BJ (cell line): ENCODE measurements around the gene ICE1. TPM values are rescaled to one million over a fixed set of nuclear protein-coding genes. Genes with fewer than 3 reads are reported as not detected.

Source experiments
- CTCF ChIA-PET: fragments of 350-600 bp; formaldehyde crosslinking; extraction: SDS; loops from one replicate; lab custom pipeline; 2021; ENCODE audit warnings: antibody characterized with exemption, inconsistent platforms; lab: Yijun Ruan, JAX
- POLR2A ChIA-PET: fragments of 300-600 bp; sonication (Branson Sonifier 250); formaldehyde crosslinking; extraction: SDS; loops from one replicate; lab custom pipeline; 2021; ENCODE audit warnings: antibody characterized with exemption; lab: Charles Lee
- DNase-seq: peaks from one replicate; pipeline ENCODE4 v3.0.0-alpha.2; 2011; ENCODE audit warnings: low read depth
- H3K27me3 ChIP-seq: 2 replicates; pipeline ENCODE4 v1.6.0; 2011; ENCODE audit warnings: low read length; ENCODE audit not compliant: control insufficient read depth, insufficient read depth
- H3K36me3 ChIP-seq: 2 replicates; pipeline ENCODE4 v1.5.1; 2011; ENCODE audit warnings: low read length; ENCODE audit not compliant: control insufficient read depth, insufficient read depth
- H3K4me3 ChIP-seq: 2 replicates; pipeline ENCODE4 v1.5.1; 2011; ENCODE audit warnings: low read depth, mild to moderate bottlenecking, control low read depth, low read length
- CTCF ChIP-seq: IDR thresholded peaks from 2 replicates; pipeline ENCODE4 v1.5.1; 2011; ENCODE audit warnings: low read depth, mild to moderate bottlenecking, control low read depth, inconsistent platforms, low read length, moderate library complexity; ENCODE audit not compliant: insufficient read depth
- polyA plus RNA-seq: library from polyadenylated mRNA; depleted of rRNA; stranded (reverse); fragments of >200 nt; gene quantifications from 2 replicates; pipeline ENCODE4 v1.2.3, GENCODE V29; 2011

ICE1 gene
- polyA plus RNA-seq, 1 experiment = 10.2 TPM

GRCh38 chr5:5418764-5419163, 3.7 kb upstream of the ICE1 start:
- H3K36me3 ChIP-seq = no peaks in the 10 kb centered on the region
- ChIA-PET POLR2A (interaction anchor here (0.6 kb wide), 1 partner anchor 405 kb away, joined by 3 read pairs; no protein-coding TSS in a partner anchor), CTCF (interaction anchor here (0.6 to 6.6 kb wide), 27 partner anchors 7 to 556 kb away, joined by 3 to 76 read pairs (median 4); partner anchors contain the start of gene ADAMTS16)
- no peak for DNase-seq
- TF ChIP-seq CTCF = no peak
- no peak overlapping the region for H3K4me3 ChIP-seq
- H3K27me3 ChIP-seq = no peaks in the 10 kb centered on the region

- Histone ChIP-seq H3K27me3 (no peaks in the 10 kb centered on the region), H3K4me3 (no peak overlapping the region; the same call in 1 of the 2 replicates), H3K36me3 (no peaks in the 10 kb centered on the region)
- TF ChIP-seq CTCF = peak; percentile 74
- ChIA-PET POLR2A (no interaction called here), CTCF (interaction anchor here (0.5 to 6.6 kb wide), 31 partner anchors 8 to 557 kb away, joined by 3 to 76 read pairs (median 4); partner anchors contain the start of gene ADAMTS16)
- DNase-seq = peak; percentile 46
Observed at GRCh38 chr5:5419291-5420210, 2.9 kb upstream of the ICE1 start.

GRCh38 chr5:5420251-5420650, 2.2 kb upstream of the ICE1 start:
- TF ChIP-seq CTCF = no peak
- no peak overlapping the region for H3K4me3 ChIP-seq
- no peak for DNase-seq
- no peaks in the 10 kb centered on the region for H3K27me3 ChIP-seq
- ChIA-PET CTCF (interaction anchor here (0.5 to 6.6 kb wide), 14 partner anchors 17 to 552 kb away, joined by 3 to 76 read pairs (median 4); partner anchors contain the start of gene ADAMTS16), POLR2A (no interaction called here)
- no peaks in the 10 kb centered on the region for H3K36me3 ChIP-seq

- Histone ChIP-seq H3K36me3 (no peaks in the 10 kb centered on the region), H3K4me3 (peak overlapping the region; percentile 57), H3K27me3 (no peaks in the 10 kb centered on the region)
- no peak for TF ChIP-seq CTCF
- DNase-seq = no peak
- ChIA-PET POLR2A (interaction anchor here (0.6 kb wide), 1 partner anchor 1742 kb away, joined by 3 read pairs; no protein-coding TSS in a partner anchor), CTCF (interaction anchor here (1.2 to 6.6 kb wide), 8 partner anchors 9 to 541 kb away, joined by 3 to 76 read pairs (median 5); partner anchors contain the start of gene ADAMTS16)
Observed at GRCh38 chr5:5421149-5421960, 1.1 kb upstream of the ICE1 start.
